Measurements from ENCODE around the gene AUTS2. TPM values are rescaled to one million over a fixed set of nuclear protein-coding genes. Genes with fewer than 3 reads are reported as not detected.

The AUTS2 gene
- total and polyA plus RNA-seq, 2 experiments from 2014 or later = 32.0 to 91.0 TPM

GRCh38 chr7:70622936-70623335 lies 1024.7 kb downstream of the AUTS2 start (continued):
- TF ChIP-seq ZNF462 (CRISPR knock-in tag; IDR thresholded peaks at IDR 0.05) (no peak), CREB1 (CRISPR knock-in tag; IDR thresholded peaks at IDR 0.05; ENCODE audit: low read depth) (no peak), ZNF331 (CRISPR knock-in tag; IDR thresholded peaks at IDR 0.05; ENCODE audit: low read depth) (no peak), EZH2phosphoT487 (IDR thresholded peaks at IDR 0.05; ENCODE audit: unreplicated experiment) (no peak), NANOG (IDR thresholded peaks at IDR 0.05; ENCODE audit: borderline replicate concordance) (no peak), POLR2AphosphoS5 (IDR thresholded peaks at IDR 0.05; ENCODE audit: low read depth) (no peak), STAT1 (IDR thresholded peaks at IDR 0.05; ENCODE audit: unreplicated experiment) (no peak), JUNB (IDR thresholded peaks at IDR 0.05; ENCODE audit: unreplicated experiment) (no peak), EZH2 (IDR thresholded peaks at IDR 0.05; ENCODE audit: low read depth, unreplicated experiment) (no peak)

- H3K9me2 ChIP-seq (ENCODE audit: insufficient read depth) = no peaks in the 10 kb centered on the region
- DNase-seq (ENCODE audit: low spot score) = no peak
- H3K4me1 Mint-ChIP-seq = peaks cover 21% of the 10 kb centered on the region
- H3K4me3 ChIP-seq = no peak overlapping the region
- H3K27me3 ChIP-seq (ENCODE audit: insufficient read depth) = no peaks in the 10 kb centered on the region
- H2AFZ ChIP-seq = no peak overlapping the region
- H3K27me3 Mint-ChIP-seq (ENCODE audit: insufficient read depth, low read depth, poor library complexity) = peaks cover 8% of the 10 kb centered on the region
- no peaks in the 10 kb centered on the region; the same call in 2 of the 3 replicates for H3K9me3 Mint-ChIP-seq
- no peak for ATAC-seq
- H3K79me2 ChIP-seq (replicated peaks; ENCODE audit: insufficient read depth) = no peaks in the 10 kb centered on the region
- H3K36me3 Mint-ChIP-seq (ENCODE audit: low read depth) = no peaks in the 10 kb centered on the region
- no peak overlapping the region for H3K4me2 ChIP-seq
- no peak overlapping the region for H3K4me3 Mint-ChIP-seq
- no peak overlapping the region for H3K27ac ChIP-seq (ENCODE audit: low read depth)
- H4K20me1 ChIP-seq (replicated peaks; ENCODE audit: insufficient read depth) = no peaks in the 10 kb centered on the region
- H3K4me1 ChIP-seq (ENCODE audit: insufficient read depth) = peaks cover 10% of the 10 kb centered on the region
- no peaks in the 10 kb centered on the region for H3K36me3 ChIP-seq (ENCODE audit: insufficient read depth)
- H3F3A ChIP-seq (replicated peaks; ENCODE audit: low read depth) = no peaks in the 10 kb centered on the region
- no peak overlapping the region for H3K27ac Mint-ChIP-seq
- TF ChIP-seq JUNB (IDR thresholded peaks at IDR 0.05; ENCODE audit: unreplicated experiment) (no peak), CTCF (conservative IDR thresholded peaks at IDR 0.05; ENCODE audit: low read depth in 2 of 2) (no peak), STAT1 (IDR thresholded peaks at IDR 0.05; ENCODE audit: unreplicated experiment) (no peak), CREB1 (CRISPR knock-in tag; IDR thresholded peaks at IDR 0.05; ENCODE audit: low read depth) (no peak), EZH2 (IDR thresholded peaks at IDR 0.05; ENCODE audit: low read depth, unreplicated experiment) (no peak), REST (IDR thresholded peaks at IDR 0.05; ENCODE audit: unreplicated experiment) (no peak)
These were observed 1026.3 kb downstream of the AUTS2 start for GRCh38 chr7:70624500-70625103.

Data from GM23338 (cell line).